Activated CD4-positive, CD25-positive, alpha-beta regulatory T cell treated with anti-CD3 and anti-CD28 coated beads, Interleukin-2, amount 50 U/mL, for 24 hours (primary cell): Measurements from ENCODE around the gene URGCP.
A peak's percentile ranks its signal among the peaks of the same experiment; 100 is the strongest.

Experiments
- ATAC-seq, 2 donors: fragments of 150-1000 bp; cut with Tn5 transposase; one replicate each; pipeline ENCODE4 v1.10.0; 2021; ENCODE audit warnings: mild to moderate bottlenecking in 1 of 2, moderate library complexity in 1 of 2

Gene URGCP, protein sequence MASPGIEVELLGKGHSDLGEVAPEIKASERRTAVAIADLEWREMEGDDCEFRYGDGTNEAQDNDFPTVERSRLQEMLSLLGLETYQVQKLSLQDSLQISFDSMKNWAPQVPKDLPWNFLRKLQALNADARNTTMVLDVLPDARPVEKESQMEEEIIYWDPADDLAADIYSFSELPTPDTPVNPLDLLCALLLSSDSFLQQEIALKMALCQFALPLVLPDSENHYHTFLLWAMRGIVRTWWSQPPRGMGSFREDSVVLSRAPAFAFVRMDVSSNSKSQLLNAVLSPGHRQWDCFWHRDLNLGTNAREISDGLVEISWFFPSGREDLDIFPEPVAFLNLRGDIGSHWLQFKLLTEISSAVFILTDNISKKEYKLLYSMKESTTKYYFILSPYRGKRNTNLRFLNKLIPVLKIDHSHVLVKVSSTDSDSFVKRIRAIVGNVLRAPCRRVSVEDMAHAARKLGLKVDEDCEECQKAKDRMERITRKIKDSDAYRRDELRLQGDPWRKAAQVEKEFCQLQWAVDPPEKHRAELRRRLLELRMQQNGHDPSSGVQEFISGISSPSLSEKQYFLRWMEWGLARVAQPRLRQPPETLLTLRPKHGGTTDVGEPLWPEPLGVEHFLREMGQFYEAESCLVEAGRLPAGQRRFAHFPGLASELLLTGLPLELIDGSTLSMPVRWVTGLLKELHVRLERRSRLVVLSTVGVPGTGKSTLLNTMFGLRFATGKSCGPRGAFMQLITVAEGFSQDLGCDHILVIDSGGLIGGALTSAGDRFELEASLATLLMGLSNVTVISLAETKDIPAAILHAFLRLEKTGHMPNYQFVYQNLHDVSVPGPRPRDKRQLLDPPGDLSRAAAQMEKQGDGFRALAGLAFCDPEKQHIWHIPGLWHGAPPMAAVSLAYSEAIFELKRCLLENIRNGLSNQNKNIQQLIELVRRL

DNA sequence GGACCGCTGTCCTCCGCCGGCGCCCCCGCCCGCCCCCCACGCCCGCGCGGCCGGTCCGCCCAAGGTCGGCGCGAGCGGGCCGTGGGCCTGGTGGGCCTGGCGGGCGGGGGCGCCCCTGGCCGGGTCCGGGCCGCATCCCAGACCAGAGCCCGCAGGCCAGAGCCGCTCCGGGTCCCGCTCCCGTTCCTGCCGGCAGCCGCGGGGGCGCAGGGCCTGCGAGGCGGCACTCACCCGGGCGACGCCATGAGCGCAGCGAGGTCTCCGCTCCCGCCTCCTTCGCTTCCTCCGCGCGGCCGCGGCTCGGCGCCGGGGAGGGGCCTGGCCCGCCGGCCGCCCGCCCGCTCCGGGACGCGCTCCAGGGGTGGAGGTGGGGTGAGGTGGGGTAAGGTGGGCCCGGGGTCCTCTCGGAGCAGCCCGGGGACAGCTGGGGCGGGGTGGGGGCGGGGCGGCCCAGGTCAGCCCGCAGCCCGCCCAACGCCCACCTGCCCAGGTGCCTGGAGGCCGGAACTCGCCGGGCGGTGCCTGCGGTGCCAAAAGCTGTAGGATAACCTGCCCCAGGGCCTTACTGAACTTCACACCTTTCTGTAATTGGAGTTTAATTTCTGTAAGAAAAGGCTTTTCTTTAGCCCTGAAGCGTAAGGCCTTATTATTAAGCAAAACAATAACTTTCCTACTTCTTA, at the start of gene URGCP:
Gene URGCP (minus strand): TSS at position 266 of the 680 bp plus-strand sequence. CDS start 21 bp downstream, at position 245.
- peak; percentile 79 to 80 for ATAC-seq

DNA sequence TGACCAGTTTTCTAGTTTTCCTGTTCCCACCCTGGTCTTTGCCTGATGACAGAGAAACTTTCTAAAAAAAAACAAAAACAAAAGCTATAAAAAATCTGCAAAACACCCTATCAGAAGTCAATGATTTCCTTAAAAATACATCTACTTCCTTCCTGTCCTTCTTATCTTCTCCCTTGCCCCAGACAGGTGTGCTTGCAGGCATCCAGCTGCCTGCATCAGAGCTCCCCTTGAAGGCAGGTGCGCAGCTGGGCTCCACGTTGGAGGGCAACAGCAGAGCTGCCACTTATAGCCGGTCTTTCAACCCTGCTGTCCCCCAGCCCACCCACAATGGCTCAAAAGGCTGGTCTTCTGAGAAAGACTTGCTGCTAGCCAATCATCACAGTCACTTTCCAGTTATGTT, 49.6 kb upstream of the URGCP start:
- ATAC-seq: no peak

DNA sequence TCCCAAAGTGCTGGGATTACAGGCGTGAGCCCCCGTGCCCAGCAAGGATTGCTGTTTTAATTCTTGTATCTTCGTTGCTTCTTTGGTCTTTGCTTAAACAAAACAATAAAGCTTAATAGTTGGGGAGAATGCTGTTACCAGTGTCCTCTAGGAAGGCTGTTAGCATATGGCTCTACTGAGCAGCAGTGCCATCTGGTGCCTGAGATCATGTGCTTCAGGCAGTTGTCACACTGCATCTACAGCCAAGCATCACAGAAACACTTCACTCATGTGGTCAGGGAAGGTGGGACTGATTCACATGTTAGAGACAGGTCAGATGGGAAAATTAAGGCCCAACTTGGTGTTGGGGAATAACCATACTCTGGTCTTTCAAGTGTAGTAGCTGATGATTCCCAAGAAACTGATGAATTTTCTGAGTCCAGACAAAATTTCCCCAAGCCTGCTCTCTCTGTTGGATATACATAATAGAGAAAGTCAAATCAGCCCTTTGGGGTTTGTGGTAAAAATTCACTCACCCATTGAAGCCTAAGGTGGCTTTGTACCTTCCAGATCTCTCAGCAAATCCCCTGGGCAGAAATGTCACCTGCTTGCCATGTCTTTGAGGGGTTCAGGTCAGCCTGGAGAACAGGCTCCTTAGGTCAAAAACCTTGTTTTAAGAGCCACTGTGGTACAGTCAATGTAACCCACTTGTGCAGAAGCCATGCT, 48.3 kb upstream of the URGCP start:
- peak in 1 of 2 donors; percentile 56 for ATAC-seq

DNA sequence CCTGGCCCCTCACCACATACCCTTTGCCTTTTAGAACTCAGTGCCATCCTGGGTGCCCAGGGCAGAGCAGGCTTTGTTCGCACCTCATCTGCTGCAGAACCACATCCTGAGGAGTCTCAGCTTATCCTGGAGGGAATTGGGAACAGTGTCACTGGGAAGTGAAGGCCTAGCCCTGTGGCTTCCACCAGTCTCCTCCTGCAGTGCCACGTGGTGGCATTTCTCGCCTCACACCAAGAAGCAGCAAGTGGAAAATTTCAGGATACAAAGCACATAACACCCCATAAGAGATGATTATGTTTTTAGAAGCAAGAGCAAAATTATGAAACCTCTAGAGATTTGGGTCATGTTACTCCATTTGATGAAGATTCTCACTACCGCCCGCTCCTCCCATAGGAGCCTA, 46.7 kb upstream of the URGCP start:
- no peak for ATAC-seq

DNA sequence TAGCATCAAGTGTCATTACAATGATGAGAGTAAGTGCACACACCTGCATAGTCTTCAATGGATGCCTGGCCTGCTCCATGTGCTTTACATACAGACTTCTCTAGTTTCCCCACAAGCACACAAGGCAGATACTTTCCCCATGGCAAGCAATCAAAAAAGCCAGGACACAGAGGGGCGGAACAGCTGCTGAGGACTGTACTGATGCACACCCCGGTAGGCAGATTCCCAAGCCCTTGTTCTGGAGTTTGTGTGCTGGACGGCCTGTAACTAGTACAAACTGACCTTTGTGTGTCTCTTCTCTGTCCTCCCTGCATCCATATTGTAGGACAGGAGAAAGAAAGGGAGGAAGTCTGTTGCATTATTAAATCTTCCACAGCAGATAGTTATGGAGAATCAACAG, 45.6 kb upstream of the URGCP start:
- no peak for ATAC-seq

DNA sequence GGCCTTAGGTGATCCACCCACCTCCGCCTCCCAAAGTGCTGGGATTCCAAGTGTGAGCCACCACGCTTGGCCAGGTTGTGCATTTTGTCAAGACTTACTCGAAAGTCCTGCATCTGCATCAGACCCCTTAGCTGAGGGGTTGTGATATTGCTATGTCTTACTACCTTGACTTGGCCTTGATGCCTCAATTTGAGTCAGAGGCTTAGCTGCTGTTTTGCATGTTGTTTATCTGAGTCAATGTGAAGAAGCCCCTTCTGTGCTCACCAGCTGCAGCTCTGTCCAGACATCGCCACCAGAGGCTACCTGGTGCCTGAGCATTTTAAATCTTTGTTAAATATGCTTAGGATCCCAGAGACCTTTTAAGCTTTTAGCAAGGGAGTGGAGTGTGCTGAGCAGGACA, 37.9 kb upstream of the URGCP start:
- ATAC-seq: no peak

DNA sequence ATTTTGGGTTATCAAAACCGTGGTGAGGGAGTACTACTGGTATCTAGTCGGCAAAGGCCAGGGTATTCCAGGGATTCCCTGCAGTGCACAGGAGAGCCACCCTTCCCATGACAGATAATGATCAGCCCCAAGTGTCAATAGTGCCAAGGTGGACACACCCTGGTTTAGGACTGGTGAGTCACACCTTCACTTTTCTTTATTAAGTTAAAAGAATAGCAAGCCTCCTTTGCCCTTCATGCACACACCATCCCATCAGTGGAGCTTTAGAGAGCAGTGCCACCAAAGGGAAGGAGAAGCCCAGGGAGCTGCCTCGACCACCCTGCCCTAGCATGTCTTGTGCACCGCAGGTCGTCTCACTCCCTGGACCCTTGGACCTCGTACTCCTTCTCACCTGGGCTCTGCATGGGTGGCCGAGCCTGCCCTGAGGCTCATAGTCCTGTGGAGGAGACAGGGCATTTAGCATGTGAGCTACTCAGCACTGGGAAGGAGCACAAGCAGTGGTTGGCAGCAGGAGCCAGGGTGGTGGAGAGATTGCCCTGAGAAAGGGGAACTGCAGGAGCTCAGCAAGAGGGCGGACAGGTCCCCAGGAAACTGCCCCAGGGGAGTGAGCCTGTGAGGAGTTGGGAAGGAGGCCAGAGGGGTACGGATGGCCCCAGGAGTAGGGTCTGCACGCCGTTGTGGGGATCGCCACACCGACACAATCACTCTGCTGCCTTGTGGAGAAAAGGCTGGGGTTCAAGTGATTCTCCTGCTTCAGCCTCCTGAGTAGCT, 37.2 kb upstream of the URGCP start:
- ATAC-seq: no peak

DNA sequence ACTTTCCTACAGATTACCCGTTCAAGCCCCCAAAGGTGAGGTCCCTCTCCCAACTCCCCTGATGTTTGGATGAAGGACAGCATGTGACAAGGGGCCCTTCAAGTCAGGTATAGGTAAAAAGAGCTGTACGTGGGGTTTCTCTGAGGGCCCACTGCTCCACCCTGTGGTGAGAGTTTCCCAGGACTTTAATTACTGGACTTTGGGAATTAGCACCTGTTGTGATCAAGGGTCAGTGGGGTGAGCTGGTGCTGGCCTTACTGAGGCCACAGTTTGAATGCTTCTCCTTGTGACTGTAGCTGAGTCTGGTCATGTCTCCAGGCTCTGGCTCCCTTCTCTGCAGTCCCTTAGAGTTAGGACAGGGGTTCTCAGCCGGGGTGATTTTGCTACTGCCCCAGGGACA, 36.6 kb upstream of the URGCP start:
- no peak for ATAC-seq

DNA sequence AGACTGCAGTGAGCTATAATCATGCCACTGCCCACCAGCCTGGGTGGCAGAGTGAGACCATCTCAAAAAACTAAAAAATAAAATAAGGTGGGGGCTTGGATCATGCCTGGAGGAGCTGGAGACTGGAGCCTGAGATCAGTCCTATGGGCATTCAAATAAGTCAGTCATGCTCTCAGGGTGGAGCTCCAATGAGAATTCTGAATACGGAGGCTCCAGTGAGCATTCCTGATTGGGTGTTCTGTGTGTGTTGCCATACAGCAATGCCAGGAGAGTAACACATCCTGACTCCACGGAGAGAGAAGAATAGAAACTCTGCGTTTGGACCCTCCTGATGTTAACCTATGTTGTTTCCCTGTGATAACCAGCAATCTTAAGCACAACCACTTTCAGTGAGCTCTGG, 35.9 kb upstream of the URGCP start:
- no peak for ATAC-seq

DNA sequence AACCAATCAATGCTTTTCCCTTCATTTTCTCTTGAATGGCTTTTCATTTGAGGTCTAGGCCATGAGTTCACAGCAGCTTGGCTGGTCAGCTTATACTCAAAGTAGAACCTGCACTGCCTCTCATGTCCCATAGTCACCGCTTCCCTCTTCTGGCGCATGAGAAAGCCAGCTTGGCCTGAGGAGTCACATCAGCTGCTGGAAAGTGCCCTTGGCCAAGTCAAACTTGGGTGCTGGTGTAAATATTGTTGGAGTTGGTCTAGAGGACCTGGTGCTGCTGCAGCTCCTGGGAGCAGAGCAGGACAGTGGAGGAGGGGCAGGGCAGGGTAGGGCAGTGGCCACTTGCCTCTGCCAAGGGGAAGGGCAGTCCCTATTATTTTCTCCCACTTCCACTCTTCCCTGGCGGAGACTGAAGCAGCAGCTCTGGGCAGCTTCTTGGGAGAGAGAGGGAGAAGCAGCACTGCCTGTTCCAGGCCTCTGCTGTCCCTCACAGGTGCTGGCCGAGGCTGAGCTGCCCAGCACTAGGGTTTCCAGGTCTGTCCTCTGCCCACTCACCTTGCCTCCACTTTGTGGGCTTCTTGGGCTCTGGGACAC, 32.6 kb upstream of the URGCP start:
- ATAC-seq: no peak

DNA sequence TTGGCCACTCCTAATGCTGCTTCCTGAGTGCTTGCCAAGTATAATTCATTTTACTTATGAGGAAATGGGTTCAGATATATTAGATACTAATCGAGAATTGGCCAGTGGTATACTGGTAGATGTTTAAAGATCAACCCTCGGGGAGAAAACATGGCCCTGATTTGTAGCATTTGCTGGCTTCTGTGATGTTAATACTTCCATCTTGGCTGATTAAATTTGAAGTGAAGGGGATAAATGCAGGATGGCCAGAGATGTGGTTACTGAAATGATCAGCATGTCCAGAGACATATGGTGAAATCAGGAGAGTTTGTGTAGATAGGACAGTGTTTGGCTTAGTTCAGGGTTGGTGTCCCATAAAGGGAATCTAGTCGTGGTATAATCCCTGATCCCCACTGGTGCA, 31.0 kb upstream of the URGCP start:
- ATAC-seq: no peak

DNA sequence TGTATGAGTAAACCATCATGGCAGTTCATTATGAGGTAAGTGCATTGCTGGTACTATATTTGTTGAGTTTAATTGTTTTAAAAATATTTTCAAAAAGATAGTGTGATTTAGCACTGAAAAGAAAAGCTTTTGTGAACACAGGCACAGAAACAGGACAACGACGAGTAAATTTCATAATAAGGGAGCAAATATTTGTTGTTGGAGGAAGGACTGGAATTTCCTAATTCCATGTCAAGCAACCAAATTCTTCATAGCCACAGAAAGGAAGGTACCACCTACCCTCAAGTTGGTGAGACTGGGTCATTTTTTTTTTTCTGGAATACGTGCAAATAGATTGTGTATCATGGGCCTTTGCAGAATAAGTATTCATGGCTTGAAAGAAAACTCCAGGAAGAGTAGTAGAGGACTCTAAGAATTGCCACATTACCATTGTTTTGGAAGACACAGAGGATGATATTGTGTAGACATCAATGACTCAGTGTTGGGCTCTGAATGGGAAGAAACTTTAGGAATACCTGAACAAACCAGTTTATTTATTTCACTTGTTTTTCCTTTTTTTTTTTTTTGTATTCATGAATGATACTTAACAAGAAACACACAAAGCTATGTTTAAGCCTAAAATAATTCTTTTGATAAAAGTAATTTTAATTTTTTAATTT, 27.6 kb upstream of the URGCP start:
- no peak for ATAC-seq

DNA sequence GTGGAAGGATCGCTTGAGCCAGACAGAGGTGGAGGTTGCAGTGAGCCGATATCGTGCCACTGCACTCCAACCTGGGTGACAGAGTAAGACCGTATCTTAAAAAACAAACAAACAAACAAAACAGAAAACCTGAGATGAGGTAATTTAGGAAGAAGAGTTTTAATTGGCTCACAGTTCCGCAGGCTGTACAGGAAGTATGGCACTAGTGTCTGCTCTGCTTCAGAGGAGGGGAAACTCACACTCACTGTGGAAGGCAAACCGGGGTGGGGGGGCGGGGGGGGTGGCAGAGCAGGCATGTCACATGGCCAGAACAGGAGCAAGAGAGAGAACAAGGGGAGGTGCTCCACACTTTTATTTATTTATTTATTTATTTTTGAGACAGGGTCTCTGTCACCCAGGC, 24.9 kb upstream of the URGCP start:
- ATAC-seq: no peak

DNA sequence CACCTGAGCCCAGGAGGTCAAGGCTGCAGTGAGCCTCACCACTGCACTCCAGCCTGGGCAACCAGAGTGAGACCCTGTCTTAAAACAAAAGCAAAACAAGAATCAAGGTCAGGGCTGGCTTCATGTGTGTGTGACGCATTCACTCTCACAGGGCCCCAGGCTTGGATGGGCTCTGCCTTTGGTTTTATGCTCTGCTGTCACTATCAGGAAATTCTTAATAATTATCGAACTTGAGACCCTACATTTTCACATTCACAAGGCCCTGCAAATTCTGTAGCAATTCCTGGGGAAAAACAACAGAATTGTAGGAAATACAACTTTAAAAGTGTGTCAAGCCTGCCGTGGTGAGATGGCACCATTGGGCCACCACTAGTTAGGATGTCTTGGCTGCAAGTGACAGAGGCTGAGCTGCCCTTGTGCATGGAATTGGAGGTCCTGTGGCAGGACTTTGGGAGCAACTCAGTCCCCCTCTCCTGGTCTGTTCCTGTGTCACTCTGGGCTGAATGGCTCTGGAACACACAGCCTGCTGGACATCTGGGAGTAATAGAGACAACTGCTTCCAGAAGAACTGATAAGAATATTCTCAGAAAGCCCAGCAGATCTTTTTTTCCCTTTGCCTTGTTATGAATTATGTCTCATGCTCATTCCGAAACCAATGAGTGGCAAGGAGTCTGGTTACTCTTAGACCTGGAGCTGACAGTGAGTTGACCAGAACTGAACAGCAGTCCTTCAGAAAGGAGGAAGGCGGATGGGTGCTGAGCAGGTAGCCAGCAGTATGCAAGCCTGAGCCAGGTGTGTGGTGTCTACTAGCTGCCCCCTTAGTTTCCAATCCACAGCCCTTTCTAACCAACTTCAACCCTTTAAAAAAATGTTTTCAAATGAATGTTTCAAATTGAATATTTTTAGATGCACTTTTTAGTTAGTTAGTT, 23.4 kb upstream of the URGCP start:
- no peak for ATAC-seq

DNA sequence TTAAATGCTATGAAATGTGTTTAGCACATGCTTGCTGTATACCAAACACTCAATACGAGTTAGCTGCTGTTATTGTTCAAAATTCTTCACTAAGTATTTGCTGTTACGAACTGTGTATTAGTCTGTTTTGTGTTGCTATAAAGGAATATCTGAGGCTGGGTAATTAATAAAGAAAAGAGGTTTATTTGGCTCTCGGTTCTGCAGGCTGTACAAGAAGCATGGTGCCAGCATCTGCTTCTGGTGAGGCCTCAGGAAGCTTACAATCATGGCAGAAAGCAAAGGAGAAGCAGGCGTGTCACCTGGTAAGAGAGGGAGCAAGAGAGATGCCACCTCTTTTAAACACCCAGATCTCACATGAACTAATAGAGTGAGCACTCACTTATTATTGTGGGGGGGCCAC, 21.4 kb upstream of the URGCP start:
- ATAC-seq: no peak

DNA sequence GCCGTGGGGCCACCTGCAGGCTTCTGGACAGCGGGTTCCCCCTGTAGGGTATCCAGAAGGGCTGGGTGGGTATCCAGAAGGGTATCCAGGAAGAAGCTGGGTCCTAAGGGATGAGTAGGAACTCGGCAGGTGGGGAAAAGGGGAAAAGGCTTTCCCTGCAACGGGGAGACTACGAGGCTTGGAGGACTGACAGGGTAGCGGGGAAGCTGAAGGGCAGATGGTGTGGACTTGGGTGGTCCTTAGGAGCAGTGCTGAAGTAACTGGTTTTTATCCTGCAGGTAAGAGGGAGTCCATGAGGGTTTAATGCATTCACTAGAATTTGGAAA, 20.4 kb upstream of the URGCP start:
- peak; percentile 1 to 3 for ATAC-seq

DNA sequence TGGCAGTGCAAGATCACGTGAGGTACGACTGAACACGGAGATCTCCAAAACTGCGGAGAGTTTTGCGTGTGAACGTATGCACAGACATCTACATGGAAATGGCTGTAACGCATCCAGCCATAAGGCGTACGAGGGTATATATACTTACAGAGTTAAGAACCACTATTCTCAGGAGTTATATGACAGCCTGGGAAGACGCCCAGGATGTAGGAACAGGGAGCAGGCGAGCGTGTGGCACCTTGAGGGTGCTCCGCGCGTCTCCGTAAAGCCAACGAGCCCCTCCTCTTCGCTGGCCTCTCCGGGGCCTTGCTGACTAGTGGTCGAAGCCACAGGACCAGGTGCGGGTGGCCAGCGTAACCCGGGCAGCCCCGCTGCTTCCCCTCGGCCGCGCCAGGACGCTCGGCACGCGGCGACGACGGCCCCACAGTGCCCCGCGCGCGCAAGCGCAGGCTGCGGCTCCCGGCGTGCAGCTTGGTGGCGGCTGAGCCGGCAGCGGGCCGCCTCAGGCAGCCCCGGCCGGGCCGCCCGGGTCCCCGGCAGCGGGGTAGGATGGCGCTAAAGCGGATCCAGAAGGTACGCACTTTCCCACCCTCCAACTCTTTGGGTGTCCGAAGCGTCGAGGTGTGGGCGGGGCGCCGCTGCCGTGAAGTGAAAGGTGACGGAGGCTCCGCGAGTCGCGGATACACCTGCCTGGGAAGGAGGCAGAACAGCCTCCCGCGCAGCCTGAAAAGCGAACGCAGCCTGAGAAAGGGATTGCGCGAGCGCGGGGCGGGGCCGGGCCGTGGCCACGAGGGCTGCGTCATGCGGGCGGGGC, 19.8 kb upstream of the URGCP start, which contains the start of gene UBE2D4:
Gene UBE2D4 (plus strand): TSS at position 453 of the 814 bp plus-strand sequence. CDS start 97 bp downstream, at position 550.
- peak; percentile 92 to 93 for ATAC-seq

DNA sequence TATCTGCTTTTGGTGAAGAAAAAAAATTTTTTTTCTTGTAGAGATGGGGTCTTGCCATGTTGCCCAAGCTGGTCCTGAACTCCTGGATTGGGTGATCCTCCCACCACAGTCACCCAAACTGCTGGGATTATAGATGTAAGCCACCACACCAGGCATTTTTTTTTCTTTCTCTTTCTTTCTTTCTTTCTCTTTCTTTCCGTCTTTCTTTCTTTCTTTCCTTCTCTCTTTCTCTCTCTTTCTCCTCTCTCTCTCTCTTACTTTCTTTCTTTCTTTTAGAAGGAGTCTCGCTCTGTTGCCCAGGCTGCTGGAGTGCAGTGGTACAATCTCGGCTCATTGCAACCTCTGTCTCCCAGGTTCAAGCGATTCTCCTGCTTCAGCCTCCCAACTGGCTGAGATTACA, 16.3 kb upstream of the URGCP start:
- no peak for ATAC-seq

DNA sequence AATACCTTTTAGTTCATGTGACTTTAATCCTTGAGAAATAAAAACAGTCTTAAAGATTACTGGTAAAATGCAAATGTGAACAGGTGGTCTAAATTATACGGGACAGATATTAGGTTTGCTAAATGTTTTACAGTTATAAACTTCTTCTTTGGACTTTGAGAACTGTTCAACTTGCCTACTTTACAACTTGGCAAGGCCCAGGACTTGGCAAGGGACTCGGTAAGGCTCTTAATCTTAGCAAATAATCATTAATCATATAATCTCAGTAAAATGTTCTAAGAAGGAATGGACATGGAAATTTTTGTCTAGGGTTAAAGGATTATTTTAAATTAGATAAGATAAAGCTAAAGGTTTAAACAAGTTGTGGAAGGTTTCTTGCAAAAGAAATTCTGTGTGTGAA, 15.0 kb upstream of the URGCP start:
- no peak for ATAC-seq
